DLD1 (cell line): Measurements from ENCODE around the gene PTPRC.

Source experiments
- in situ Hi-C: cut with HindIII; loops from 2 replicates; pipeline ENCODE4 v1.10.0; 2017; ENCODE audit warnings: low sequenced_read_pairs

PTPRC gene

DNA sequence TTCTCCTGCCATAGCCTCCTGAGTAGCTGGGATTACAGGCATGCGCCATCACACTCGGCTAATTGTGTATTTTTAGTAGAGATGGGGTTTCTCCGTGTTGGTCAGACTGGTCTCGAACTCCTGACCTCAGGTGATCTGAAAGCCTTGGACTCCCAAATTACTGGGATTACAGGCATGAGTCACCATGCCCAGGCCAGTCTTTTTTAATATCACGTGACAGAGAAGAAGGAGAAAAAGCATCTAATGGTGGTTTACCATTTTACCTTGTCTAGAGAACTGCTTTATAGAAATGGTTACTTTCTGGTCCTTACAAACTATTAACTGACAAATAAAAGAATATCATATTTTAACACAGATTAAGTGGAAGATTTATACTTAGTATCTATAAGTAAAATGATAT is 168.0 kb downstream of the PTPRC start:
- in situ Hi-C loops = no loop called here
